NCI-H1417 (cell line): Measurements from ENCODE around the gene B4GALNT2.

ENCODE experiments used
- DNase-seq, 3 experiments: peaks; one replicate each; lab custom pipeline; 2025; lab: John Stamatoyannopoulos, UW

B4GALNT2 gene

GRCh38 chr17:49210158-49211029 is 77.8 kb downstream of the B4GALNT2 start, which contains the start of the genes ABI3 and GNGT2:
TSS of gene ABI3 (plus strand) at chr17:49210707. CDS start at chr17:49210725, 18 bp downstream.
TSS of gene GNGT2 (minus strand) at chr17:49210574. CDS start at chr17:49207422, 3,152 bp downstream.
- no peak for DNase-seq

- DNase-seq, result peak in 1 of 3 experiments; percentile 24
These were observed 80.8 kb downstream of the B4GALNT2 start for GRCh38 chr17:49213399-49213798.

- DNase-seq, result no peak
These were observed 81.3 kb downstream of the B4GALNT2 start for GRCh38 chr17:49213847-49214246.

- DNase-seq, result no peak
These were observed 82.2 kb downstream of the B4GALNT2 start for GRCh38 chr17:49214676-49215360.

- no peak for DNase-seq
These were observed 83.9 kb downstream of the B4GALNT2 start for GRCh38 chr17:49216482-49216881.

GRCh38 chr17:49216953-49217650 is 84.5 kb downstream of the B4GALNT2 start:
- no peak for DNase-seq

GRCh38 chr17:49217651-49218413 is 85.3 kb downstream of the B4GALNT2 start:
- DNase-seq, result no peak

GRCh38 chr17:49218941-49219913 is 86.7 kb downstream of the B4GALNT2 start:
- DNase-seq, result no peak

- no peak for DNase-seq
These were observed 87.4 kb downstream of the B4GALNT2 start for GRCh38 chr17:49219987-49220386.

GRCh38 chr17:49223168-49223516 is 90.6 kb downstream of the B4GALNT2 start:
- no peak for DNase-seq

- peak; percentile 47 to 87 (median 85) for DNase-seq
These were observed 91.1 kb downstream of the B4GALNT2 start for GRCh38 chr17:49223517-49224197.

GRCh38 chr17:49224198-49224996 is 91.8 kb downstream of the B4GALNT2 start:
- peak; percentile 66 to 91 (median 89) for DNase-seq

- DNase-seq, result no peak
These were observed 92.4 kb downstream of the B4GALNT2 start for GRCh38 chr17:49224997-49225337.

GRCh38 chr17:49225554-49226236 is 93.1 kb downstream of the B4GALNT2 start:
- no peak for DNase-seq
